ENCODE results near the gene ATP5F1E. TPM values are rescaled to one million over a fixed set of nuclear protein-coding genes. Genes with fewer than 3 reads are reported as not detected.

Gene ATP5F1E
- total RNA-seq, 1 experiment from 2014 or later, result 41.1 TPM

GRCh38 chr20:58993332-58994248 is 38.5 kb downstream of the ATP5F1E start (continued):
- TF ChIP-seq FOXP4 (CRISPR knock-in tag; IDR thresholded peaks at IDR 0.05), result no peak

GRCh38 chr20:58992911-58993310 is 39.2 kb downstream of the ATP5F1E start:
- no peak overlapping the region for H3K27ac Mint-ChIP-seq
- H3K27me3 Mint-ChIP-seq (ENCODE audit: low read depth), result no peaks in the 10 kb centered on the region
- no peak overlapping the region for H3K4me3 Mint-ChIP-seq
- no peak for ATAC-seq
- no peaks in the 10 kb centered on the region for H3K4me1 Mint-ChIP-seq
- CTCF ChIA-PET, result interaction anchor here (0.6 kb wide), 1 partner anchor 117 kb away, joined by 3 read pairs; no protein-coding TSS in a partner anchor
- H3K36me3 Mint-ChIP-seq, result peaks cover 81% of the 10 kb centered on the region
- DNase-seq (ENCODE audit: low spot score), result no peak
- H3K9me3 Mint-ChIP-seq, result no peaks in the 10 kb centered on the region
- POLR2A ChIA-PET, result interaction anchor here (0.9 to 1.0 kb wide), 2 partner anchors 10 to 70 kb away, joined by 3 to 4 read pairs; no protein-coding TSS in a partner anchor
- TF ChIP-seq PRDM15 (CRISPR knock-in tag; IDR thresholded peaks at IDR 0.05) (no peak), RELA (CRISPR knock-in tag; IDR thresholded peaks at IDR 0.05; ENCODE audit: borderline replicate concordance) (no peak), ZNF263 (CRISPR knock-in tag; IDR thresholded peaks at IDR 0.05; ENCODE audit: low read depth) (no peak), ZNF396 (CRISPR knock-in tag; IDR thresholded peaks at IDR 0.05; ENCODE audit: borderline replicate concordance) (no peak), AR (CRISPR knock-in tag; IDR thresholded peaks at IDR 0.05) (no peak), JAZF1 (CRISPR knock-in tag; IDR thresholded peaks at IDR 0.05) (no peak), CDX4 (CRISPR knock-in tag; IDR thresholded peaks at IDR 0.05; ENCODE audit: borderline replicate concordance) (no peak), HMGA2 (CRISPR knock-in tag; IDR thresholded peaks at IDR 0.05) (no peak), ARID4B (CRISPR knock-in tag; IDR thresholded peaks at IDR 0.05; ENCODE audit: borderline replicate concordance) (no peak), GRHL2 (CRISPR knock-in tag; IDR thresholded peaks at IDR 0.05; ENCODE audit: insufficient replicate concordance, severe bottlenecking) (no peak)
- TF ChIP-seq, protein P1, sequence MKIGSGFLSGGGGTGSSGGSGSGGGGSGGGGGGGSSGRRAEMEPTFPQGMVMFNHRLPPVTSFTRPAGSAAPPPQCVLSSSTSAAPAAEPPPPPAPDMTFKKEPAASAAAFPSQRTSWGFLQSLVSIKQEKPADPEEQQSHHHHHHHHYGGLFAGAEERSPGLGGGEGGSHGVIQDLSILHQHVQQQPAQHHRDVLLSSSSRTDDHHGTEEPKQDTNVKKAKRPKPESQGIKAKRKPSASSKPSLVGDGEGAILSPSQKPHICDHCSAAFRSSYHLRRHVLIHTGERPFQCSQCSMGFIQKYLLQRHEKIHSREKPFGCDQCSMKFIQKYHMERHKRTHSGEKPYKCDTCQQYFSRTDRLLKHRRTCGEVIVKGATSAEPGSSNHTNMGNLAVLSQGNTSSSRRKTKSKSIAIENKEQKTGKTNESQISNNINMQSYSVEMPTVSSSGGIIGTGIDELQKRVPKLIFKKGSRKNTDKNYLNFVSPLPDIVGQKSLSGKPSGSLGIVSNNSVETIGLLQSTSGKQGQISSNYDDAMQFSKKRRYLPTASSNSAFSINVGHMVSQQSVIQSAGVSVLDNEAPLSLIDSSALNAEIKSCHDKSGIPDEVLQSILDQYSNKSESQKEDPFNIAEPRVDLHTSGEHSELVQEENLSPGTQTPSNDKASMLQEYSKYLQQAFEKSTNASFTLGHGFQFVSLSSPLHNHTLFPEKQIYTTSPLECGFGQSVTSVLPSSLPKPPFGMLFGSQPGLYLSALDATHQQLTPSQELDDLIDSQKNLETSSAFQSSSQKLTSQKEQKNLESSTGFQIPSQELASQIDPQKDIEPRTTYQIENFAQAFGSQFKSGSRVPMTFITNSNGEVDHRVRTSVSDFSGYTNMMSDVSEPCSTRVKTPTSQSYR (CRISPR knock-in tag; IDR thresholded peaks at IDR 0.05), result no peak
- TF ChIP-seq, protein P2, sequence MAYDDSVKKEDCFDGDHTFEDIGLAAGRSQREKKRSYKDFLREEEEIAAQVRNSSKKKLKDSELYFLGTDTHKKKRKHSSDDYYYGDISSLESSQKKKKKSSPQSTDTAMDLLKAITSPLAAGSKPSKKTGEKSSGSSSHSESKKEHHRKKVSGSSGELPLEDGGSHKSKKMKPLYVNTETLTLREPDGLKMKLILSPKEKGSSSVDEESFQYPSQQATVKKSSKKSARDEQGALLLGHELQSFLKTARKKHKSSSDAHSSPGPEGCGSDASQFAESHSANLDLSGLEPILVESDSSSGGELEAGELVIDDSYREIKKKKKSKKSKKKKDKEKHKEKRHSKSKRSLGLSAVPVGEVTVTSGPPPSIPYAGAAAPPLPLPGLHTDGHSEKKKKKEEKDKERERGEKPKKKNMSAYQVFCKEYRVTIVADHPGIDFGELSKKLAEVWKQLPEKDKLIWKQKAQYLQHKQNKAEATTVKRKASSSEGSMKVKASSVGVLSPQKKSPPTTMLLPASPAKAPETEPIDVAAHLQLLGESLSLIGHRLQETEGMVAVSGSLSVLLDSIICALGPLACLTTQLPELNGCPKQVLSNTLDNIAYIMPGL (CRISPR knock-in tag; IDR thresholded peaks at IDR 0.05), result no peak
